Naive thymus-derived CD8-positive, alpha-beta T cell (primary cell): ENCODE data around the gene LRRC73. TPM values are rescaled to one million over a fixed set of nuclear protein-coding genes. Genes with fewer than 3 reads are reported as not detected.

Experiments
- ATAC-seq, 2 donors: fragments of 150-1000 bp; cut with Tn5 transposase in 1 of 2; sonication (Bioruptor Pico), chemical (Tn5 transposase) in 1 of 2; 1 replicate in 1 of 2; 2 replicates in 1 of 2; pipeline ENCODE4 v1.10.0; 2021; ENCODE audit warnings: mild to moderate bottlenecking in 2 of 2, moderate library complexity in 2 of 2
- POLR2A ChIA-PET: fragments of 350-600 bp; sonication (Branson Sonifier 250); formaldehyde crosslinking; loops from one replicate; lab custom pipeline; 2021; ENCODE audit warnings: antibody characterized with exemption; lab: Charles Lee
- DNase-seq, 10 donors: peaks; one replicate each; pipeline versions ENCODE4 v3.0.0 to v3.0.0-alpha.2; 2020 to 2022
- H3K27ac Mint-ChIP-seq, 10 donors: one replicate each; pipeline ENCODE4 v1.8.0; 2020 to 2022; ENCODE audit warnings: mild to moderate bottlenecking in 10 of 10, mixed read lengths in 10 of 10, moderate library complexity in 4 of 10, inconsistent platforms in 1 of 10
- H3K27me3 Mint-ChIP-seq, 5 donors: one replicate each; pipeline ENCODE4 v1.8.0; 2021 to 2022; ENCODE audit warnings: mixed read lengths in 5 of 5
- H3K36me3 Mint-ChIP-seq, 3 donors: one replicate each; pipeline ENCODE4 v1.8.0; 2020 to 2022; ENCODE audit warnings: mixed read lengths in 3 of 3, mild to moderate bottlenecking in 2 of 3, inconsistent platforms in 1 of 3
- H3K4me1 Mint-ChIP-seq, 4 donors: one replicate each; pipeline ENCODE4 v1.8.0; 2021 to 2022; ENCODE audit warnings: mixed read lengths in 4 of 4
- H3K4me3 Mint-ChIP-seq, 10 donors: one replicate each; pipeline ENCODE4 v1.8.0; 2020 to 2022; ENCODE audit warnings: mild to moderate bottlenecking in 10 of 10, mixed read lengths in 10 of 10, moderate library complexity in 6 of 10, inconsistent platforms in 1 of 10
- H3K9me3 Mint-ChIP-seq, 9 donors: one replicate each; pipeline ENCODE4 v1.8.0; 2020 to 2022; ENCODE audit warnings: mixed read lengths in 9 of 9, mild to moderate bottlenecking in 3 of 9, inconsistent platforms in 1 of 9, moderate library complexity in 1 of 9
- polyA plus RNA-seq, 3 donors: library from polyadenylated mRNA; unstranded; fragments of 300-500 nt; fragmentation: Illumina TruSeq; gene quantifications; one replicate each; pipeline ENCODE4 v1.2.3, GENCODE V29; 2021
- total RNA-seq, 8 experiments: library from RNA in 2 of 8; stranded (reverse) in 2 of 8; gene quantifications; one replicate each; pipeline ENCODE4 v1.2.3 and lab custom pipeline; 2021 to 2026

LRRC73 gene
- total and polyA plus RNA-seq, 5 experiments from 2014 or later: 0.41 to 0.49 TPM; not detected in 3

GRCh38 chr6:43489277-43490072 lies 20.7 kb downstream of the LRRC73 start:
- H3K36me3 Mint-ChIP-seq: peaks cover 0 to 35% (median 0%) of the 10 kb centered on the region in 3 donors
- POLR2A ChIA-PET: interaction anchor here (0.6 to 2.2 kb wide), 3 partner anchors 9 to 106 kb away, joined by 3 to 8 read pairs (median 4); partner anchors contain the start of gene TJAP1
- H3K4me3 Mint-ChIP-seq: no peak overlapping the region
- H3K9me3 Mint-ChIP-seq: no peaks in the 10 kb centered on the region
- DNase-seq (no peak), ATAC-seq (no peak)
- no peak overlapping the region for H3K27ac Mint-ChIP-seq
- H3K27me3 Mint-ChIP-seq: no peaks in the 10 kb centered on the region
- peaks cover 17 to 47% (median 26%) of the 10 kb centered on the region in 4 donors for H3K4me1 Mint-ChIP-seq

DNA sequence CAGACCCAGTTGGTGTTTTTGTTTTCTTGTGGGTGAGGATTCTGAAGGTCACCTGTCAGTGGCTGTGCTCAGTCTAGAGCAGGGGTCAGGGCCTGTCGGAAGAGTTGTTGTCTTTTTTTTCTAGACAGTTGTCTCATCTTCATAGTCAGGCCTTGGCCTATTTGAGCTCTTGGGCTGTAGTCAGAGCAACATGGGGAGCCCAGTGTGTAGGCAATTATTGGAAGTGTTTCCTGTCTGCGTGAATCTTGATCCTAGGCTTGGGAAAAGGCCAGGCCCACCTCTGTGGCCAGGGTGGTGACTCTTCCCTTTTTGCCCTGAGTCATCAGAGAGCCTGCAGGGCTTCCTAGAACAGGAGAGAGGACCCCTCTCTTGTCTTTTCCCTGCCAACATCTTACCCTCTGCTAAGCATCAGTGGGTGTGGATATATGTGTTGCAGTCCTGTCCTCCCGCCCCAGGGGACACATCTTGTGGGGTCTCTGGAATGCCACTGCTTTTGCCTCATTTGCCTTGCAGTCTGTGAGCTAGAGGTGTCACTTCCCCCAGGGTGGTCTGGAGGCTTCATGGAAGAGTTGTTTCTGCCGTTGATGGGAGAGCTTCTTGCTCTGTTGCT lies 21.4 kb downstream of the LRRC73 start:
- H3K36me3 Mint-ChIP-seq: peaks cover 0 to 35% (median 0%) of the 10 kb centered on the region in 3 donors
- POLR2A ChIA-PET: interaction anchor here (1.8 to 2.2 kb wide), 2 partner anchors 10 to 11 kb away, joined by 4 to 8 read pairs; partner anchors contain the start of gene TJAP1
- H3K27ac Mint-ChIP-seq: no peak overlapping the region
- H3K9me3 Mint-ChIP-seq: no peaks in the 10 kb centered on the region
- H3K4me3 Mint-ChIP-seq: no peak overlapping the region
- H3K27me3 Mint-ChIP-seq: no peaks in the 10 kb centered on the region
- ATAC-seq (no peak), DNase-seq (no peak)
- H3K4me1 Mint-ChIP-seq: peaks cover 12 to 41% (median 23%) of the 10 kb centered on the region in 4 donors

DNA sequence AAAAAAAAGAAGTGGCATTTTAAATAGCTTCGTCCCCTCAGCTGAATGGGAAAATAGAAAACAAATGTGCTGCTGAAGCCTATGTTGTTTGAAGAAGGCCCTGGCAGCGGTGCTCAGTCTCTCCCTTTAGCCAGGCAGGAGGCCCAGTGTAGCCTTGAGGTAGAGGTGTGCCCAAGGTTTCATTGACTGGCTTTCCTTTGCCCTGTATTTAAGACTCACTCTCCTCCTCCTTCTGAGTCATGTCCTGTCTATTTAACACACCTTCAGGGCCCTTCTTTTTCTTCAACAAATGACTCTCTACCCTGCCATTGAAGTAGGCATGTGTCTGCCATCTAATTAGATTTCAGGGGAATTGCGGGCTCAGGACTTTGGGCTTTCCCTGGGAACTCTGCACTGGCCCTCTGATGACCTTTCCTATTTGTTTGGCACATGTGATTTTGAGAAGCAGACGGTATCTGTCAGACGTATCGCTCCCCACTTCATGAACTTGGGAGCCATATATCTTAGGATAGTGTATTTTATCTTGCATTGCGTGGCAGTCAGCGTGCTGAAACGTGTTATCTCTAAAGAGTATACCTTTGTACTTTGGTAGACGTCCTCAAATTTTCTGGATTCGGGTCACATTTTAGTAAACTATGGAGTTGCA lies 28.4 kb downstream of the LRRC73 start:
- H3K4me3 Mint-ChIP-seq: no peak overlapping the region

GRCh38 chr6:43481075-43481474 lies 29.1 kb downstream of the LRRC73 start:
- Mint-ChIP-seq H3K9me3 (no peaks in the 10 kb centered on the region), H3K4me1 (peaks cover 30 to 65% (median 48%) of the 10 kb centered on the region in 4 donors), H3K27me3 (no peaks in the 10 kb centered on the region), H3K4me3 (no peak overlapping the region), H3K27ac (no peak overlapping the region), H3K36me3 (peaks cover 0 to 21% (median 0%) of the 10 kb centered on the region in 3 donors)
- ATAC-seq: no peak
- no peak for DNase-seq
- POLR2A ChIA-PET: interaction anchor here (0.6 kb wide), 1 partner anchor 26 kb away, joined by 11 read pairs; no protein-coding TSS in a partner anchor

More for the DNA sequence above, 28.4 kb downstream of the LRRC73 start:
- POLR2A ChIA-PET: interaction anchor here (0.6 kb wide), 1 partner anchor 26 kb away, joined by 11 read pairs; no protein-coding TSS in a partner anchor
- peaks cover 30 to 64% (median 44%) of the 10 kb centered on the region in 4 donors for H3K4me1 Mint-ChIP-seq
- no peaks in the 10 kb centered on the region for H3K27me3 Mint-ChIP-seq
- no peak overlapping the region for H3K27ac Mint-ChIP-seq
- no peak for DNase-seq
- peaks cover 0 to 25% (median 0%) of the 10 kb centered on the region in 3 donors for H3K36me3 Mint-ChIP-seq
- no peak for ATAC-seq
- H3K9me3 Mint-ChIP-seq: no peaks in the 10 kb centered on the region

DNA sequence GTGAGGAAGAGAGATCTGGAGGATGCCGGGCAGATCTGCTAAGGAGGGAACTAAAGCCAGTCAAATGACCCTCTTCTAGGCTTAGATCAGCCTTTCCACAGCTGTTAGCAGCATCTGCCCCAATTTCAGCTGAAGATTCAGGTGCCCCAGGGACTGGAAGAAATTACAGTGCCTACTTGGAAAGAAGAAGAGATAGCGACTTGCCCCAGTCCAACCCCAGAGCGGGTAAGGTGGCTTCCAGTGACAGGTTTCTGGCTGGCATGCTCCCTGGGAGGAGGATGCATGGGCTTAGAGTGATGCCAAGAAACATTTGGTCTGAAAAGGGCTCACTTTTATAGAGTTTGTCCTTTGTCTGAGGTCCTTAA lies 32.2 kb downstream of the LRRC73 start:
- peak overlapping the region; percentile 90 to 99 (median 96) for H3K4me3 Mint-ChIP-seq
- peak overlapping the region; percentile 91 to 100 (median 96) for H3K27ac Mint-ChIP-seq
- ATAC-seq (no peak), DNase-seq (peak in 1 of 10 donors; percentile 22)
- H3K4me1 Mint-ChIP-seq: peaks cover 22 to 52% (median 43%) of the 10 kb centered on the region in 4 donors
- POLR2A ChIA-PET: interaction anchor here (0.7 to 2.5 kb wide), 13 partner anchors 12 to 732 kb away, joined by 3 to 14 read pairs (median 5); partner anchors contain the start of genes ABCC10, DLK2, LRRC73 and POLR1C
- peaks cover 0 to 7% (median 0%) of the 10 kb centered on the region in 3 donors for H3K36me3 Mint-ChIP-seq
- H3K9me3 Mint-ChIP-seq: no peaks in the 10 kb centered on the region
- H3K27me3 Mint-ChIP-seq: no peaks in the 10 kb centered on the region

- H3K36me3 Mint-ChIP-seq: peaks cover 0 to 6% (median 0%) of the 10 kb centered on the region in 3 donors
- H3K9me3 Mint-ChIP-seq: no peaks in the 10 kb centered on the region
- DNase-seq (peak; percentile 92 to 97 (median 96)), ATAC-seq (peak; percentile 98 to 99)
- H3K4me1 Mint-ChIP-seq: peaks cover 22 to 47% (median 41%) of the 10 kb centered on the region in 4 donors
- peak within 1 kb of the TSS; percentile 91 to 100 (median 96) for H3K27ac Mint-ChIP-seq
- peak within 1 kb of the TSS; percentile 90 to 99 (median 96) for H3K4me3 Mint-ChIP-seq
- H3K27me3 Mint-ChIP-seq: no peaks in the 10 kb centered on the region
- POLR2A ChIA-PET: interaction anchor here (0.5 to 2.5 kb wide), 18 partner anchors 12 to 732 kb away, joined by 3 to 14 read pairs (median 5); partner anchors contain the start of genes ABCC10, DLK2, LRRC73 and POLR1C
These were observed 32.7 kb downstream of the LRRC73 start, which contains the start of gene TJAP1 for GRCh38 chr6:43477235-43478007. Gene TJAP1 (plus strand): TSS chr6:43477570. CDS start chr6:43499002, 21,432 bp downstream.

GRCh38 chr6:43476746-43477145 lies 33.4 kb downstream of the LRRC73 start:
- Mint-ChIP-seq H3K27me3 (no peaks in the 10 kb centered on the region), H3K4me3 (peak overlapping the region; percentile 90 to 99 (median 96)), H3K9me3 (no peaks in the 10 kb centered on the region), H3K27ac (peak overlapping the region; percentile 91 to 100 (median 96)), H3K4me1 (peaks cover 17 to 40% (median 36%) of the 10 kb centered on the region in 4 donors), H3K36me3 (peaks cover 0 to 4% (median 0%) of the 10 kb centered on the region in 3 donors)
- ATAC-seq (peak; percentile 22 to 26), DNase-seq (peak in 2 of 10 donors; percentile 16 to 26)
- POLR2A ChIA-PET: interaction anchor here (0.5 to 2.5 kb wide), 13 partner anchors 11 to 529 kb away, joined by 3 to 14 read pairs (median 5); partner anchors contain the start of genes DLK2, LRRC73, POLR1C and YIPF3

- Mint-ChIP-seq H3K27me3 (peaks cover 0 to 2% (median 0%) of the 10 kb centered on the region in 5 donors), H3K4me1 (peaks cover 16 to 36% (median 34%) of the 10 kb centered on the region in 4 donors), H3K27ac (peak overlapping the region in 4 of 10 donors; percentile 29 to 100 (median 31)), H3K9me3 (no peaks in the 10 kb centered on the region), H3K4me3 (no peak overlapping the region), H3K36me3 (no peaks in the 10 kb centered on the region)
- ATAC-seq (no peak), DNase-seq (no peak)
- POLR2A ChIA-PET: interaction anchor here (0.6 kb wide), 1 partner anchor 19 kb away, joined by 3 read pairs; no protein-coding TSS in a partner anchor
These were observed 34.6 kb downstream of the LRRC73 start for GRCh38 chr6:43475516-43475915.

GRCh38 chr6:43472515-43472914 lies 37.6 kb downstream of the LRRC73 start:
- Mint-ChIP-seq H3K27ac (no peak overlapping the region), H3K9me3 (no peaks in the 10 kb centered on the region), H3K27me3 (peaks cover 6 to 29% (median 14%) of the 10 kb centered on the region in 5 donors), H3K4me1 (peaks cover 7 to 12% (median 10%) of the 10 kb centered on the region in 4 donors), H3K4me3 (no peak overlapping the region), H3K36me3 (no peaks in the 10 kb centered on the region)
- POLR2A ChIA-PET: interaction anchor here (1.1 to 1.3 kb wide), 2 partner anchors 42 to 45 kb away, joined by 3 read pairs; partner anchors contain the start of gene ABCC10
- DNase-seq (no peak), ATAC-seq (no peak)

DNA sequence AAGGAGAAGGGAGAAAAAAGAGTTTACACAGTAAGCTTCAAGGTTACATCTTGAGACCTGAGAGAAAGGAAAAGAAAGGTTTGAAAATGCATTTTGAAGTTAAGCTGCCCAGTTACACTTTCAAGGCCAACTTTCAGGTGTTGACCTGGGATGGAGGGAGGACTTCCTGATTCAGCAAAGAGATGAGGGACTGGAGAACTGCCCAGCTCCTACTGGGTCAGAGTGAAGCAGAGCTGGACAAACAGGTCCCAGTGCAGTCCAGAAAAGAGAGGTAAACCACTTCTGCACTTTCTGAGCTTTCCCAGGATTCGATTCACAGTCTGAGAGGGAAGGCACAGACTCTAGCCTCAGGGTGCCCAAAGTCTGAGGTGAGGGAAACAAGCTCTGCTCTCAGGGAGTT lies 38.7 kb downstream of the LRRC73 start:
- Mint-ChIP-seq H3K27ac (no peak overlapping the region), H3K4me1 (peaks cover 0 to under 1% (median 0%) of the 10 kb centered on the region in 4 donors), H3K27me3 (peaks cover 9 to 34% (median 19%) of the 10 kb centered on the region in 5 donors), H3K36me3 (no peaks in the 10 kb centered on the region), H3K4me3 (no peak overlapping the region), H3K9me3 (no peaks in the 10 kb centered on the region)
- POLR2A ChIA-PET: interaction anchor here (0.7 to 1.4 kb wide), 2 partner anchors 36 to 1712 kb away, joined by 3 read pairs; no protein-coding TSS in a partner anchor
- no peak for ATAC-seq
- no peak for DNase-seq

GRCh38 chr6:43469947-43470346 lies 40.2 kb downstream of the LRRC73 start:
- peaks cover 14 to 44% (median 19%) of the 10 kb centered on the region in 5 donors for H3K27me3 Mint-ChIP-seq
- H3K4me1 Mint-ChIP-seq: no peaks in the 10 kb centered on the region
- ATAC-seq: no peak
- H3K9me3 Mint-ChIP-seq: no peaks in the 10 kb centered on the region
- H3K4me3 Mint-ChIP-seq: no peak overlapping the region
- H3K36me3 Mint-ChIP-seq: no peaks in the 10 kb centered on the region
- POLR2A ChIA-PET: interaction anchor here (0.5 to 1.4 kb wide), 4 partner anchors 9 to 92 kb away, joined by 3 read pairs; no protein-coding TSS in a partner anchor
- DNase-seq: no peak
- H3K27ac Mint-ChIP-seq: no peak overlapping the region
